Measurements from ENCODE around the gene TMTC4. TPM values are rescaled to one million over a fixed set of nuclear protein-coding genes. Genes with fewer than 3 reads are reported as not detected.

Gene TMTC4
- total and polyA plus RNA-seq, 2 donors from 2014 or later: 10.5 to 15.1 TPM

- no peak overlapping the region for H3K9ac ChIP-seq (ENCODE audit: low read length in 3 of 3)
- H3K9me3 ChIP-seq (ENCODE audit: control insufficient read depth in 2 of 3, insufficient read depth in 1 of 3, low read length in 3 of 3): no peaks in the 10 kb centered on the region
- no peak overlapping the region for H3K4me3 ChIP-seq (ENCODE audit: low read length in 3 of 3)
- peaks cover 0 to 4% (median 0%) of the 10 kb centered on the region in 3 donors for H3K4me1 ChIP-seq (ENCODE audit: control insufficient read depth in 2 of 3, insufficient read depth in 2 of 3, low read depth in 1 of 3, low read length in 3 of 3)
- no peaks in the 10 kb centered on the region for H3K27me3 ChIP-seq (ENCODE audit: control insufficient read depth, insufficient read depth, low read length)
- H3K36me3 ChIP-seq (ENCODE audit: control insufficient read depth in 2 of 3, insufficient read depth in 3 of 3, low read length in 3 of 3): peaks cover 0 to 10% (median under 1%) of the 10 kb centered on the region in 3 donors
- no peak for FAIRE-seq
- intact Hi-C loops (cut with DNase I): no loop called here
- no peak for TF ChIP-seq CTCF (IDR thresholded peaks at IDR 0.05; ENCODE audit: borderline replicate concordance, extremely low read depth, insufficient read depth)
- no peak overlapping the region for H3K27ac ChIP-seq (ENCODE audit: low read depth in 2 of 2, low read length in 2 of 2)
- DNase-seq: peak in 1 of 5 donors; percentile 55
These were observed 8.5 kb downstream of the TMTC4 start for GRCh38 chr13:100666124-100666523.

DNA sequence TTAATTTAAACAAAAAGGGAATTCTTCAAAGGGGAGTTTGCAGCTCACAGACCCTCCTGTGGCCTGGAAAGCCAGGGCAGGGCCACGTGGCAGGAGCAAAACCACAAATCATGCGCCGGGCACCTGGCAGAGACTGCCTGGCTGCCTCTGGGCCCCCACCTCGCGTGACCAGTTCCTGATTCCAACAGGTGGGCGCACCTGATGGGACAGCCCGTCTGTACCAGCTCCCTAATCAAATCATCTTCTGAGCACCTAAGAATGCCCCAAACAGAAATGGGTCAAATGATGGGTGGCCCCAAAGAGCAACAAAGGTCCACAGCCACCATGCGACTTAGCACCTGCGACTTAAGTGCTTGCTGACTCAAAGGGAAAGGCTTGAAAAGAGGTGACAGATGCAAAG is 9.2 kb downstream of the TMTC4 start:
- Histone ChIP-seq H3K27ac (ENCODE audit: low read depth in 2 of 2, low read length in 2 of 2) (no peak overlapping the region), H3K4me1 (ENCODE audit: control insufficient read depth in 2 of 3, insufficient read depth in 2 of 3, low read depth in 1 of 3, low read length in 3 of 3) (peaks cover 0 to 4% (median 0%) of the 10 kb centered on the region in 3 donors), H3K36me3 (ENCODE audit: control insufficient read depth in 2 of 3, insufficient read depth in 3 of 3, low read length in 3 of 3) (peaks cover 0 to 10% (median 2%) of the 10 kb centered on the region in 3 donors), H3K9me3 (ENCODE audit: control insufficient read depth in 2 of 3, insufficient read depth in 1 of 3, low read length in 3 of 3) (no peaks in the 10 kb centered on the region), H3K27me3 (ENCODE audit: control insufficient read depth, insufficient read depth, low read length) (no peaks in the 10 kb centered on the region), H3K4me3 (ENCODE audit: low read length in 3 of 3) (no peak overlapping the region), H3K9ac (ENCODE audit: low read length in 3 of 3) (no peak overlapping the region)
- intact Hi-C loops (cut with DNase I): no loop called here
- no peak for TF ChIP-seq CTCF (IDR thresholded peaks at IDR 0.05; ENCODE audit: borderline replicate concordance, extremely low read depth, insufficient read depth)
- DNase-seq: no peak
- no peak for FAIRE-seq

DNA sequence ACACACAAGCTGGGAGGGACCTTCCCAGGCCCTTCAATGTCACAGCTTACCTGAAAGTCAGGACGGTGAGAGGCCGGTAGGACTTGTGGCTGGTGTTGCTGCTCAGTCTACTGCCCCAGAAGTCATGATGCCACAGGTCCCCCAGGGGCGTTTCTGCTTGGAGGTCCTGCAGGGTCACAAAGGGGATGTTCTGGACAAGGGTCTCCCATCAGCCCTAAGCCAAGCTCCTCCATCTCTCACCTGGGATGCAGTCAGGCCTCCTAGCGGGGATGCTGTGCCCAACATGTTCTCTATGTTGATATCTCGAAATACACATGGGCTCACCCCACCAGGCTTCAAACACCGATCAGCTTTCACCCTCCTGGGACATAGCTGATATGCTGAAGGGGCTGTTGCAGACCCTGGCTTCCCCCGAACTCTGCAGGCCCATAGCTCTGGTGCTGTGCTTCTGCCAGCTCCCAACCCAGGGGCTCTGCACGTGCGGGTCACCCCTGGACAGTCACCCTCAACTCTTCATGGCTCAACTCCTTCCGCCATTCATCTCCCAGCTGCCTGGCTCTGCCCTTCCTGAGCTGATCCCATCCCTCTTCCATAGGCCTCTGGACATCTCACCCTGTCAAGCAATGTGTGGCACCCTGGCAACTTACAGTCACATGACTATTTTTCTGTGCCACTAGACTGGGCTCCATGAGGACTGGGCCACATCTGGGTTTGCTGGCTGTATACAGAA is 10.3 kb downstream of the TMTC4 start:
- H3K27me3 ChIP-seq (ENCODE audit: control insufficient read depth, insufficient read depth, low read length): no peaks in the 10 kb centered on the region
- no peak for DNase-seq
- no peak for TF ChIP-seq CTCF (IDR thresholded peaks at IDR 0.05; ENCODE audit: borderline replicate concordance, extremely low read depth, insufficient read depth)
- H3K9me3 ChIP-seq (ENCODE audit: control insufficient read depth in 2 of 3, insufficient read depth in 1 of 3, low read length in 3 of 3): no peaks in the 10 kb centered on the region
- FAIRE-seq: no peak
- H3K36me3 ChIP-seq (ENCODE audit: control insufficient read depth in 2 of 3, insufficient read depth in 3 of 3, low read length in 3 of 3): peaks cover 0 to 10% (median 2%) of the 10 kb centered on the region in 3 donors
- no peak overlapping the region for H3K4me3 ChIP-seq (ENCODE audit: low read length in 3 of 3)
- peaks cover 0 to 4% (median 0%) of the 10 kb centered on the region in 3 donors for H3K4me1 ChIP-seq (ENCODE audit: control insufficient read depth in 2 of 3, insufficient read depth in 2 of 3, low read depth in 1 of 3, low read length in 3 of 3)
- H3K27ac ChIP-seq (ENCODE audit: low read depth in 2 of 2, low read length in 2 of 2): no peak overlapping the region
- no peak overlapping the region for H3K9ac ChIP-seq (ENCODE audit: low read length in 3 of 3)
- intact Hi-C loops (cut with DNase I): no loop called here
